HEK293T (cell line): ENCODE measurements around the gene DNAJC11.

Experiments used
- CTCF ChIA-PET: fragments of 350-600 bp; formaldehyde crosslinking; extraction: SDS; loops from one replicate; lab custom pipeline; 2021; ENCODE audit warnings: antibody characterized with exemption, inconsistent platforms; lab: Yijun Ruan, JAX
- POLR2A ChIA-PET: fragments of 350-600 bp; formaldehyde crosslinking; extraction: SDS; loops from one replicate; lab custom pipeline; 2020; ENCODE audit warnings: antibody characterized with exemption, inconsistent platforms; lab: Yijun Ruan, JAX
- DNase-seq: peaks from one replicate; pipeline ENCODE4 v3.0.0; 2012; ENCODE audit warnings: mixed read lengths; ENCODE audit errors: extremely low spot score
- ARNT ChIP-seq: fragments of 450-650 bp; IDR thresholded peaks from 2 replicates; pipeline ENCODE4 v1.6.1; 2017; ENCODE audit warnings: mild to moderate bottlenecking
- BHLHE40 ChIP-seq: fragments of 450-650 bp; IDR thresholded peaks from 2 replicates; pipeline ENCODE4 v1.6.1; 2016; ENCODE audit warnings: mild to moderate bottlenecking, moderate library complexity, borderline replicate concordance
- CTBP1 ChIP-seq: fragments of 450-650 bp; IDR thresholded peaks from 2 replicates; pipeline ENCODE4 v1.6.1; 2016; ENCODE audit warnings: borderline replicate concordance
- ELF4 ChIP-seq: fragments of 450-650 bp; IDR thresholded peaks from 2 replicates; pipeline ENCODE4 v1.6.1; 2017; ENCODE audit warnings: antibody characterized with exemption
- FOXA1 ChIP-seq: fragments of 450-650 bp; IDR thresholded peaks from 2 replicates; pipeline ENCODE4 v1.6.1; 2016; ENCODE audit warnings: mild to moderate bottlenecking
- FOXK2 ChIP-seq: fragments of 450-650 bp; IDR thresholded peaks from 2 replicates; pipeline ENCODE4 v1.6.1; 2016; ENCODE audit warnings: mild to moderate bottlenecking
- FOXM1 ChIP-seq: fragments of 450-650 bp; IDR thresholded peaks from 2 replicates; pipeline ENCODE4 v1.6.1; 2017; ENCODE audit warnings: mild to moderate bottlenecking, borderline replicate concordance
- HDGF ChIP-seq: fragments of 450-650 bp; IDR thresholded peaks from 2 replicates; pipeline ENCODE4 v1.6.1; 2017; ENCODE audit warnings: antibody characterized with exemption, borderline replicate concordance
- L3MBTL2 ChIP-seq: fragments of 450-650 bp; conservative IDR thresholded peaks from 2 replicates; pipeline ENCODE4 v1.6.1; 2016; ENCODE audit warnings: mild to moderate bottlenecking
- LEF1 ChIP-seq: fragments of 450-650 bp; IDR thresholded peaks from 2 replicates; pipeline ENCODE4 v1.6.1; 2017; ENCODE audit warnings: mild to moderate bottlenecking, borderline replicate concordance
- NFRKB ChIP-seq: fragments of 450-650 bp; IDR thresholded peaks from 2 replicates; pipeline ENCODE4 v1.6.1; 2016; ENCODE audit warnings: mild to moderate bottlenecking, moderate library complexity
- SP1 ChIP-seq: fragments of 450-650 bp; IDR thresholded peaks from 2 replicates; pipeline ENCODE4 v1.6.1; 2017
- SUZ12 ChIP-seq: fragments of 450-650 bp; IDR thresholded peaks from 2 replicates; pipeline ENCODE4 v1.6.1; 2016; ENCODE audit warnings: mild to moderate bottlenecking
- TARDBP ChIP-seq: fragments of 450-650 bp; IDR thresholded peaks from 2 replicates; pipeline ENCODE4 v1.6.1; 2016
- ZNF384 ChIP-seq: fragments of 450-650 bp; IDR thresholded peaks from 2 replicates; pipeline ENCODE4 v1.6.1; 2016
- TF ChIP-seq, protein P1 (sequence below): fragments of 450-650 bp; IDR thresholded peaks from 2 replicates; pipeline ENCODE4 v1.6.1; 2016

The DNAJC11 gene

DNA sequence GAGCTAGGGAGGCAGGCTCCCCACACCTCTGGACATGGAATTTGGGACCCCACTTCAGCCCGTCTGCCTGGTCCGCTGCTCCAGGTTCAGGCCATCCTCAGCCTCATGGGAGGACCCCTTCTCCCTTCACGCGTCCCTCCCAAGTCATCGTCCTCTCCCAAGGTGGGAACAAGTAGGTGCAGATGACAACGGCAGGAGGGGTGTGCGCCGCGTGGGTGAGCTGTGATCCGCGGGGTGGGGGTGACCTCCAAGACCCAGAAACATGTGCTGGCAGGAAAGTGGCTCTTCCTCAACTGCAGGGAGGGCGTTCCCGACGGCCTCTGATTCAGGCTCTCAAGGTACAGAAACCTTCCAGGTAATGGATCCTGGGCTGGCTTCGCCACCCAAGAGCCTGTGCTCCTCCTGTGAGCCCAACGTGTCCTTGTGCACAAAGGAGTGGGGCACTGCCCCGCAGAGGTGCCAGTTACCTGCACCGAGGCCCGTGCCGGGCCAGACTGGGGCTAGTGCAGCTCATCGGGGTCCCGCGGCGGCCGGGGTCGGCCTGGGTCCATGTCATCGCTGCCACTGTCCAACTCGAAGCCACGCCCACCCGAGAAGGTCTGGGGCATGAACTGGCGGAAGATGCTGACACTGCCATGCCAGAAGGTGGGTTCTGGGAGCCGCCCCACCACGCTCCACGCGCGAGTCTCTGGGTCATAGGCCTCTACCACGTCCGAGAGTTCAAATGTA is 108.6 kb downstream of the DNAJC11 start:
- POLR2A ChIA-PET = interaction anchor here (2.7 kb wide), 1 partner anchor 13 kb away, joined by 8 read pairs; the partner anchor contains the start of gene ZBTB48
- CTCF ChIA-PET = no interaction called here
- DNase-seq = no peak
- TF ChIP-seq HDGF (no peak), LEF1 (no peak), NFRKB (no peak), FOXA1 (no peak), BHLHE40 (no peak), ZNF384 (no peak), ELF4 (no peak), SP1 (no peak), FOXK2 (no peak), ARNT (no peak), SUZ12 (no peak), TARDBP (no peak), L3MBTL2 (no peak), FOXM1 (no peak), CTBP1 (no peak)
- TF ChIP-seq, protein P1, sequence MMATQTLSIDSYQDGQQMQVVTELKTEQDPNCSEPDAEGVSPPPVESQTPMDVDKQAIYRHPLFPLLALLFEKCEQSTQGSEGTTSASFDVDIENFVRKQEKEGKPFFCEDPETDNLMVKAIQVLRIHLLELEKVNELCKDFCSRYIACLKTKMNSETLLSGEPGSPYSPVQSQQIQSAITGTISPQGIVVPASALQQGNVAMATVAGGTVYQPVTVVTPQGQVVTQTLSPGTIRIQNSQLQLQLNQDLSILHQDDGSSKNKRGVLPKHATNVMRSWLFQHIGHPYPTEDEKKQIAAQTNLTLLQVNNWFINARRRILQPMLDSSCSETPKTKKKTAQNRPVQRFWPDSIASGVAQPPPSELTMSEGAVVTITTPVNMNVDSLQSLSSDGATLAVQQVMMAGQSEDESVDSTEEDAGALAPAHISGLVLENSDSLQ = no peak

DNA sequence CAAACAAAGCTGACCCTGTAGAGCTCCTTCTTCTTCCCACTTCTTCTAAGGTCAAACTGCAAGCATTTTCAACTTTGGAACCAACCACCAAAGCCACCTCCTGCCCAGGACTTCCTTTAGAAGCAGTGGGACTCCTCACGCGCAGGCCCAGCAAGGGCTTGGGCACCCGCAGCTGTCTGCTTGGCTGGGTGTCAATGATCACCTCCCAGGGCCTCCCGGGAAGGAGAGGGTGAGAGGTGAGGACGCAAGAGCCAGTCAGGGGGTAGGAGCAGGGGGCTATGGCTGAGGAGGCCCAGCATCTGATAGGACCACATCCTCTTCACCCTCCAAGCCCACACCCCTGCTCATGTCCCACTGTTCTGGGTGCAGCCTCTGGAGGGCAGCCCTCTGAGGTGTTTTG is 109.2 kb downstream of the DNAJC11 start:
- POLR2A ChIA-PET = interaction anchor here (2.7 kb wide), 1 partner anchor 13 kb away, joined by 8 read pairs; the partner anchor contains the start of gene ZBTB48
- CTCF ChIA-PET = no interaction called here
- no peak for TF ChIP-seq ZNF384
- TF ChIP-seq FOXA1 = no peak
- no peak for TF ChIP-seq L3MBTL2
- no peak for TF ChIP-seq FOXK2
- DNase-seq = no peak

DNA sequence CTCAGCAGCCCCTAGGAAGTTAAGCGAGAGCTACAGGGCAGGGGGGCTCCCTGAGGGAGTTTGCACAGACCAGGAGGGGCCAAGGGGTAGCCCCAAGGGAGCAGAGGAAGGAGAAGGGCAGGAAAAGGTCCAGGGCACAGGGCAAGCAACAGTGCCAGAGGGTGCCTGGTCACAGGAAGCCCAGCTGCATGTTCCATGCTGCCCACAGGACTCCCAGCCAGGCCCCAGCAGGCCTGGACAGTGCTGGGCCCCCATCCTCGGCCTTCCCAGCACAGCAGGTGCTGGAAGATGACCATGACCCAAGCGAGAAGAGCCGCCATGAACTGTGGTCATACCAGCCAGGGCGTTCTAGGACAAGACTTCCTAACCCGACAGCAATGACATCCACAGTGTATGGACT is 110.0 kb downstream of the DNAJC11 start:
- ChIA-PET POLR2A (interaction anchor here (0.6 to 2.7 kb wide), 3 partner anchors 12 to 39 kb away, joined by 3 to 8 read pairs (median 3); partner anchors contain the start of gene ZBTB48), CTCF (no interaction called here)
- no peak for TF ChIP-seq HDGF
- no peak for TF ChIP-seq ARNT
- TF ChIP-seq FOXA1 = no peak
- no peak for TF ChIP-seq ZNF384
- no peak for TF ChIP-seq CTBP1
- TF ChIP-seq SUZ12 = no peak
- TF ChIP-seq LEF1 = no peak
- TF ChIP-seq, protein P1 = no peak
- TF ChIP-seq TARDBP = no peak
- TF ChIP-seq SP1 = no peak
- TF ChIP-seq FOXM1 = no peak
- no peak for TF ChIP-seq NFRKB
- TF ChIP-seq ELF4 = no peak
- no peak for TF ChIP-seq FOXK2
- TF ChIP-seq L3MBTL2 = no peak
- no peak for DNase-seq

DNA sequence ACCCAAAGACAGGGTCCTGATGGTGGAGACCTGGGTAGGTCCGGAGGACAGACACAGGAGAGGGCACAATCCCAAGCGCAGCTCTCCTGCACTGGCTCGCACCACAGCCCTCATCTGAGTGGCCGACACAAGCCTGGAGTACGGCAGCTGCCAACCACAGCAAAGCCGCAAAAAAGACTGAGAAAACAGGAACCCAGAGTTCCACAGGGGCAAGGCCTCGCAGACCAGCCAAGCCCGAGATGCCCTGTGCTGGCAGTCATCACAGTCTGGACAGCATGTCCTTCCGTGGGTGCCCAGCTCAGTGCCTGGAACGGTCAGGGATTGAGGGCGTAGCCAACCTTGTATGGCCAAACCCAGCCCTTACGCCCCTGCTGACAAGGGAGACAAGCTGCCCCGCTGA is 110.4 kb downstream of the DNAJC11 start:
- ChIA-PET CTCF (interaction anchor here (0.7 kb wide), 1 partner anchor 76 kb away, joined by 3 read pairs; no protein-coding TSS in a partner anchor), POLR2A (interaction anchor here (0.6 to 2.7 kb wide), 3 partner anchors 12 to 39 kb away, joined by 3 to 8 read pairs (median 3); partner anchors contain the start of gene ZBTB48)
- DNase-seq = no peak
- TF ChIP-seq FOXM1 (no peak), FOXA1 (no peak), ELF4 (no peak)

DNA sequence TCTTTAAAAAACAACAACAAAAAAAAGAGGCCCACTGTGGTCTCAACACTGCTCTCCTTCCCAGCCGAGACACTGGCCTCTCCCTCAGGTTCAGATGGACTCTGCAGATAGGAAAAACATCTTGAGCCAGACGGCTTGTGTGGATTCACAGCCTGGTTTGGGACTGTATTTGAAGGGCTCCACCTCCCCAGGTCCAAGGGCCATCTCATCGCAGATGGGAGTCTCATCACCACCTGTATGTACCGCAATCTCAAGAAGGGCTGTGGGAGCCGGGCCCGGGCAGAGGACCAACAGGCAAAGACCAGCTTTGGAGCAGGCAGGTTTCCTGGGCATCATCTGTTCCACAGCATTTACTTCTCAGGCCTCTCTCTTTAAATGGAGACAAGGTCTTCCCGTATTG is 111.6 kb downstream of the DNAJC11 start:
- ChIA-PET CTCF (no interaction called here), POLR2A (interaction anchor here (0.9 to 2.4 kb wide), 2 partner anchors 10 kb away, joined by 3 to 12 read pairs; partner anchors contain the start of gene ZBTB48)
- TF ChIP-seq ZNF384 (no peak), SUZ12 (no peak), HDGF (no peak), ELF4 (no peak), L3MBTL2 (no peak), FOXM1 (no peak), FOXK2 (no peak), NFRKB (no peak), SP1 (no peak), ARNT (no peak), TARDBP (no peak)

DNA sequence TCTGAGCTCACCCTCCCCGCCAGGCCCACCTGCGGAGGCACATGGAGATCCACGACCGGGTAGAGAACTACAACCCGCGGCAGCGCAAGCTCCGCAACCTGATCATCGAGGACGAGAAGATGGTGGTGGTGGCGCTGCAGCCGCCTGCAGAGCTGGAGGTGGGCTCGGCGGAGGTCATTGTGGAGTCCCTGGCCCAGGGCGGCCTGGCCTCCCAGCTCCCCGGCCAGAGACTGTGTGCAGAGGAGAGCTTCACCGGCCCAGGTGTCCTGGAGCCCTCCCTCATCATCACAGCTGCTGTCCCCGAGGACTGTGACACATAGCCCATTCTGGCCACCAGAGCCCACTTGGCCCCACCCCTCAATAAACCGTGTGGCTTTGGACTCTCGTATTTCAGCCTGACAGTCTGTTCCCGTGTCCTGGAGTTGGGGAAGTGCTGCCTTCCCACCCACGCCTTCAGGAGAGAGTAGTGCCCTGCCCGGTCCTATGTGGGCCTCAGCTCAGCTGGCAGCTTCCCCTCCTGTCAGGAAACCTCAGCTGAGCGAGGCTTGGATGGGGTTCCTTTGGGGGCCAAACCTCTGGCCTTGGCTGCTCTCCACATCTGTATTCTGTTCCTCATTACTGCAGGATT is 112.6 kb downstream of the DNAJC11 start:
- no peak for DNase-seq
- POLR2A ChIA-PET = interaction anchor here (0.9 to 2.4 kb wide), 2 partner anchors 9 to 11 kb away, joined by 3 to 12 read pairs; partner anchors contain the start of gene ZBTB48
- TF ChIP-seq, protein P1 = no peak
- no peak for TF ChIP-seq FOXA1
- no peak for TF ChIP-seq NFRKB
- no peak for TF ChIP-seq ZNF384
- CTCF ChIA-PET = no interaction called here

More for the DNA sequence above, 111.6 kb downstream of the DNAJC11 start:
- DNase-seq = no peak
